HEK293 (cell line): Measurements from ENCODE around the gene FA2H.

Experiments used
- ATF2 ChIP-seq: fragments of 450-650 bp; formaldehyde crosslinking; IDR thresholded peaks from 2 replicates; pipeline ENCODE4 v1.5.1; 2016; ENCODE audit warnings: missing biosample characterization, missing genetic modification characterization, low read depth
- SP2 ChIP-seq: fragments of 450-650 bp; formaldehyde crosslinking; IDR thresholded peaks from 2 replicates; pipeline ENCODE4 v1.5.1; 2016; ENCODE audit warnings: missing biosample characterization, missing genetic modification characterization
- TSHZ1 ChIP-seq: fragments of 450-650 bp; formaldehyde crosslinking; IDR thresholded peaks from 2 replicates; pipeline ENCODE4 v1.5.1; 2016; ENCODE audit warnings: missing biosample characterization, missing genetic modification characterization, borderline replicate concordance
- YY1 ChIP-seq: fragments of 450-650 bp; formaldehyde crosslinking; IDR thresholded peaks from 2 replicates; pipeline ENCODE4 v1.5.1; 2018; ENCODE audit warnings: missing biosample characterization, missing genetic modification characterization
- ZBTB21 ChIP-seq: fragments of 450-650 bp; formaldehyde crosslinking; IDR thresholded peaks from 2 replicates; pipeline ENCODE4 v1.5.1; 2017; ENCODE audit warnings: missing biosample characterization, missing genetic modification characterization
- ZNF133 ChIP-seq: fragments of 450-650 bp; formaldehyde crosslinking; IDR thresholded peaks from 2 replicates; pipeline ENCODE4 v1.5.1; 2016; ENCODE audit warnings: missing biosample characterization, missing genetic modification characterization
- ZNF274 ChIP-seq, 2 experiments: fragments of 200-500 bp in 1 of 2; fragments of 450-650 bp in 1 of 2; sonication (Bioruptor generic) in 1 of 2; formaldehyde crosslinking in 1 of 2; IDR thresholded peaks; 2 replicates each; pipeline versions ENCODE4 v1.5.1 to v1.6.1; 2014 to 2016; ENCODE audit warnings: borderline replicate concordance in 1 of 2, inconsistent platforms in 1 of 2, low read length in 1 of 2, missing biosample characterization in 1 of 2, missing genetic modification characterization in 1 of 2
- ZNF324 ChIP-seq: fragments of 450-650 bp; formaldehyde crosslinking; IDR thresholded peaks from 2 replicates; pipeline ENCODE4 v1.5.1; 2016; ENCODE audit warnings: missing biosample characterization, missing genetic modification characterization
- ZNF677 ChIP-seq: fragments of 450-650 bp; IDR thresholded peaks from 2 replicates; pipeline ENCODE4 v1.5.0; 2018; ENCODE audit warnings: missing biosample characterization, mild to moderate bottlenecking, missing genetic modification characterization, moderate library complexity
- ZNF792 ChIP-seq: fragments of 450-650 bp; formaldehyde crosslinking; IDR thresholded peaks from 2 replicates; pipeline ENCODE4 v1.5.1; 2016; ENCODE audit warnings: missing biosample characterization, missing genetic modification characterization
- TF ChIP-seq, protein P1 (sequence below): fragments of 450-650 bp; formaldehyde crosslinking; IDR thresholded peaks from 2 replicates; pipeline ENCODE4 v1.5.1; 2016; ENCODE audit warnings: missing biosample characterization, missing genetic modification characterization
- TF ChIP-seq, protein P2 (sequence below): fragments of 450-650 bp; formaldehyde crosslinking; IDR thresholded peaks from 2 replicates; pipeline ENCODE4 v1.5.1; 2016; ENCODE audit warnings: missing biosample characterization, missing genetic modification characterization
- TF ChIP-seq, protein P3 (sequence below): fragments of 450-650 bp; formaldehyde crosslinking; IDR thresholded peaks from 2 replicates; pipeline ENCODE4 v1.5.1; 2017; ENCODE audit warnings: missing biosample characterization, missing genetic modification characterization

DNA sequence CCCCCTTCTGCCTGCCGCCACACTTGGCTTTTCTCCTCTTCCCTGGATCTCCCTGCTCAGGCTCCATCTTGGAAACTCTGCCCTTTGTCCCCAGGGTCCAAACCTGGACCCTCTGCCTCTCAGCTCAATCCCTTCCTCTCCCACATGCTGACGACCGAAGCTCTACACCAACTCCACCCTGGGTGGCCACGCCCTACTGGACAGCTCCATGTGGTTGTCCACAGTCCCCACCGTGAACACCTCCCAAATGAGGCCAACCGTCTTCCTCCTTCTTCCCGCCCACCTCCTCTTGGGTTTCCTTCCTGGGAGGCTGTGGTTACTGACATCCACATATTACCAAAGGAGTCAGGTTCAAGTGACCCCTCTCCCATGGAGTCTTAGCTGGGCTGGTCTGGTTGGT is 51.4 kb downstream of the FA2H start:
- TF ChIP-seq, protein P1, sequence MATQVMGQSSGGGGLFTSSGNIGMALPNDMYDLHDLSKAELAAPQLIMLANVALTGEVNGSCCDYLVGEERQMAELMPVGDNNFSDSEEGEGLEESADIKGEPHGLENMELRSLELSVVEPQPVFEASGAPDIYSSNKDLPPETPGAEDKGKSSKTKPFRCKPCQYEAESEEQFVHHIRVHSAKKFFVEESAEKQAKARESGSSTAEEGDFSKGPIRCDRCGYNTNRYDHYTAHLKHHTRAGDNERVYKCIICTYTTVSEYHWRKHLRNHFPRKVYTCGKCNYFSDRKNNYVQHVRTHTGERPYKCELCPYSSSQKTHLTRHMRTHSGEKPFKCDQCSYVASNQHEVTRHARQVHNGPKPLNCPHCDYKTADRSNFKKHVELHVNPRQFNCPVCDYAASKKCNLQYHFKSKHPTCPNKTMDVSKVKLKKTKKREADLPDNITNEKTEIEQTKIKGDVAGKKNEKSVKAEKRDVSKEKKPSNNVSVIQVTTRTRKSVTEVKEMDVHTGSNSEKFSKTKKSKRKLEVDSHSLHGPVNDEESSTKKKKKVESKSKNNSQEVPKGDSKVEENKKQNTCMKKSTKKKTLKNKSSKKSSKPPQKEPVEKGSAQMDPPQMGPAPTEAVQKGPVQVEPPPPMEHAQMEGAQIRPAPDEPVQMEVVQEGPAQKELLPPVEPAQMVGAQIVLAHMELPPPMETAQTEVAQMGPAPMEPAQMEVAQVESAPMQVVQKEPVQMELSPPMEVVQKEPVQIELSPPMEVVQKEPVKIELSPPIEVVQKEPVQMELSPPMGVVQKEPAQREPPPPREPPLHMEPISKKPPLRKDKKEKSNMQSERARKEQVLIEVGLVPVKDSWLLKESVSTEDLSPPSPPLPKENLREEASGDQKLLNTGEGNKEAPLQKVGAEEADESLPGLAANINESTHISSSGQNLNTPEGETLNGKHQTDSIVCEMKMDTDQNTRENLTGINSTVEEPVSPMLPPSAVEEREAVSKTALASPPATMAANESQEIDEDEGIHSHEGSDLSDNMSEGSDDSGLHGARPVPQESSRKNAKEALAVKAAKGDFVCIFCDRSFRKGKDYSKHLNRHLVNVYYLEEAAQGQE (tag by site-specific recombination), result peak; percentile 16; the same call in 1 of the 2 replicates
- TF ChIP-seq ZNF133 (tag by site-specific recombination) (no peak), YY1 (tag by site-specific recombination) (no peak), ATF2 (tag by site-specific recombination) (no peak), SP2 (tag by site-specific recombination) (no peak), ZNF274 (IDR thresholded peaks at IDR 0.05; ENCODE audit: low read length) (no peak), ZNF274 (tag by site-specific recombination; IDR thresholded peaks at IDR 0.05; ENCODE audit: borderline replicate concordance) (no peak), ZNF677 (no peak), ZNF792 (tag by site-specific recombination) (no peak), TSHZ1 (tag by site-specific recombination) (no peak), ZNF324 (no peak), ZBTB21 (tag by site-specific recombination) (no peak)
- TF ChIP-seq, protein P2, sequence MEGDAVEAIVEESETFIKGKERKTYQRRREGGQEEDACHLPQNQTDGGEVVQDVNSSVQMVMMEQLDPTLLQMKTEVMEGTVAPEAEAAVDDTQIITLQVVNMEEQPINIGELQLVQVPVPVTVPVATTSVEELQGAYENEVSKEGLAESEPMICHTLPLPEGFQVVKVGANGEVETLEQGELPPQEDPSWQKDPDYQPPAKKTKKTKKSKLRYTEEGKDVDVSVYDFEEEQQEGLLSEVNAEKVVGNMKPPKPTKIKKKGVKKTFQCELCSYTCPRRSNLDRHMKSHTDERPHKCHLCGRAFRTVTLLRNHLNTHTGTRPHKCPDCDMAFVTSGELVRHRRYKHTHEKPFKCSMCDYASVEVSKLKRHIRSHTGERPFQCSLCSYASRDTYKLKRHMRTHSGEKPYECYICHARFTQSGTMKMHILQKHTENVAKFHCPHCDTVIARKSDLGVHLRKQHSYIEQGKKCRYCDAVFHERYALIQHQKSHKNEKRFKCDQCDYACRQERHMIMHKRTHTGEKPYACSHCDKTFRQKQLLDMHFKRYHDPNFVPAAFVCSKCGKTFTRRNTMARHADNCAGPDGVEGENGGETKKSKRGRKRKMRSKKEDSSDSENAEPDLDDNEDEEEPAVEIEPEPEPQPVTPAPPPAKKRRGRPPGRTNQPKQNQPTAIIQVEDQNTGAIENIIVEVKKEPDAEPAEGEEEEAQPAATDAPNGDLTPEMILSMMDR, result no peak
- TF ChIP-seq, protein P3, sequence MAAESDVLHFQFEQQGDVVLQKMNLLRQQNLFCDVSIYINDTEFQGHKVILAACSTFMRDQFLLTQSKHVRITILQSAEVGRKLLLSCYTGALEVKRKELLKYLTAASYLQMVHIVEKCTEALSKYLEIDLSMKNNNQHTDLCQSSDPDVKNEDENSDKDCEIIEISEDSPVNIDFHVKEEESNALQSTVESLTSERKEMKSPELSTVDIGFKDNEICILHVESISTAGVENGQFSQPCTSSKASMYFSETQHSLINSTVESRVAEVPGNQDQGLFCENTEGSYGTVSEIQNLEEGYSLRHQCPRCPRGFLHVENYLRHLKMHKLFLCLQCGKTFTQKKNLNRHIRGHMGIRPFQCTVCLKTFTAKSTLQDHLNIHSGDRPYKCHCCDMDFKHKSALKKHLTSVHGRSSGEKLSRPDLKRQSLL (tag by site-specific recombination), result no peak
